H9 (cell line): Measurements from ENCODE around the gene ARHGAP29. TPM values are rescaled to one million over a fixed set of nuclear protein-coding genes. Genes with fewer than 3 reads are reported as not detected.

Experiments used
- DNase-seq: peaks from one replicate; pipeline ENCODE4 v3.0.0-alpha.2; 2017
- H2AFZ ChIP-seq: one replicate; pipeline ENCODE4 v1.6.1; 2013; ENCODE audit warnings: mild to moderate bottlenecking, low read length, control low read depth, moderate library complexity
- H2AK5ac ChIP-seq: 2 replicates; pipeline ENCODE4 v1.6.1; 2013; ENCODE audit warnings: low read length, control low read depth, mixed read lengths; ENCODE audit not compliant: insufficient read length
- H2BK120ac ChIP-seq: one replicate; pipeline ENCODE4 v1.6.1; 2013; ENCODE audit warnings: low read depth, mild to moderate bottlenecking, low read length, control low read depth, inconsistent platforms; ENCODE audit not compliant: poor library complexity, severe bottlenecking
- H2BK12ac ChIP-seq: 2 replicates; pipeline ENCODE4 v1.6.1; 2013; ENCODE audit warnings: low read length, control low read depth, mixed read lengths, low read depth; ENCODE audit not compliant: insufficient read length
- H2BK15ac ChIP-seq: 2 replicates; pipeline ENCODE4 v1.6.1; 2013; ENCODE audit warnings: low read depth, low read length, control low read depth
- H2BK20ac ChIP-seq: one replicate; pipeline ENCODE4 v1.6.1; 2013; ENCODE audit warnings: low read depth, mild to moderate bottlenecking, low read length, control low read depth, inconsistent platforms; ENCODE audit not compliant: poor library complexity, severe bottlenecking
- H2BK5ac ChIP-seq: 2 replicates; pipeline ENCODE4 v1.6.1; 2013; ENCODE audit warnings: low read length, control low read depth, mixed read lengths; ENCODE audit not compliant: insufficient read length
- H3K14ac ChIP-seq: 2 replicates; pipeline ENCODE4 v1.6.1; 2013; ENCODE audit warnings: low read length, control low read depth; ENCODE audit not compliant: insufficient read depth
- H3K18ac ChIP-seq: 2 replicates; pipeline ENCODE4 v1.6.1; 2013; ENCODE audit warnings: low read depth, mild to moderate bottlenecking, mixed read lengths, low read length, control low read depth; ENCODE audit not compliant: insufficient read length
- H3K23ac ChIP-seq: 2 replicates; pipeline ENCODE4 v1.6.1; 2013; ENCODE audit warnings: low read length, control low read depth, mixed read lengths, low read depth; ENCODE audit not compliant: insufficient read length
- H3K23me2 ChIP-seq: 2 replicates; pipeline ENCODE4 v1.6.1; 2013; ENCODE audit warnings: low read depth, mild to moderate bottlenecking, mixed read lengths, low read length, control low read depth; ENCODE audit not compliant: insufficient read length, poor library complexity, severe bottlenecking
- H3K27ac ChIP-seq: 2 replicates; pipeline ENCODE4 v1.5.1; 2013; ENCODE audit warnings: low read length, control low read depth, mixed read lengths, low read depth; ENCODE audit not compliant: insufficient read length
- H3K27me3 ChIP-seq: 2 replicates; pipeline ENCODE4 v1.6.1; 2013; ENCODE audit warnings: low read length, control low read depth, inconsistent platforms; ENCODE audit not compliant: insufficient read depth
- H3K4ac ChIP-seq: 2 replicates; pipeline ENCODE4 v1.6.1; 2013; ENCODE audit warnings: low read depth, mild to moderate bottlenecking, control low read depth, inconsistent platforms, low read length, moderate library complexity
- H3K4me1 ChIP-seq: 2 replicates; pipeline ENCODE4 v1.6.1; 2013; ENCODE audit warnings: low read length, control low read depth, inconsistent platforms; ENCODE audit not compliant: insufficient read depth
- H3K4me2 ChIP-seq: 2 replicates; pipeline ENCODE4 v1.6.1; 2013; ENCODE audit warnings: low read length, control low read depth, mixed read lengths; ENCODE audit not compliant: insufficient read length, insufficient read depth
- H3K56ac ChIP-seq: 2 replicates; pipeline ENCODE4 v1.6.1; 2013; ENCODE audit warnings: low read depth, mild to moderate bottlenecking, mixed read lengths, low read length, control low read depth; ENCODE audit not compliant: insufficient read length
- H3K79me1 ChIP-seq: 2 replicates; pipeline ENCODE4 v1.6.1; 2013; ENCODE audit warnings: low read depth, mild to moderate bottlenecking, moderate library complexity, low read length, control low read depth, inconsistent platforms; ENCODE audit not compliant: insufficient read depth, poor library complexity, severe bottlenecking
- H3K79me2 ChIP-seq: 2 replicates; pipeline ENCODE4 v1.6.1; 2013; ENCODE audit warnings: low read length, control low read depth, inconsistent platforms; ENCODE audit not compliant: insufficient read depth
- H3K9ac ChIP-seq: 2 replicates; pipeline ENCODE4 v1.6.1; 2013; ENCODE audit warnings: low read length, control low read depth, mixed read lengths; ENCODE audit not compliant: insufficient read length; ENCODE audit errors: extremely low read depth
- H3K9me3 ChIP-seq: one replicate; pipeline ENCODE4 v1.6.1; 2013; ENCODE audit warnings: low read depth, low read length, inconsistent platforms; ENCODE audit not compliant: control insufficient read depth
- H3T11ph ChIP-seq: one replicate; pipeline ENCODE4 v1.6.1; 2013; ENCODE audit warnings: mild to moderate bottlenecking, low read length, control low read depth, inconsistent platforms
- H4K20me1 ChIP-seq: one replicate; pipeline ENCODE4 v1.6.1; 2013; ENCODE audit not compliant: control insufficient read depth, insufficient read length, insufficient read depth
- H4K5ac ChIP-seq: 2 replicates; pipeline ENCODE4 v1.6.1; 2013; ENCODE audit warnings: low read depth, mild to moderate bottlenecking, mixed read lengths, low read length, control low read depth; ENCODE audit not compliant: insufficient read length
- H4K8ac ChIP-seq: replicated peaks from 2 replicates; pipeline ENCODE4 v1.6.1; 2013; ENCODE audit warnings: low read length, control low read depth, mixed read lengths, low read depth; ENCODE audit not compliant: insufficient read length
- H4K91ac ChIP-seq: 2 replicates; pipeline ENCODE4 v1.6.1; 2013; ENCODE audit warnings: low read depth, mild to moderate bottlenecking, moderate library complexity, mixed read lengths, low read length, control low read depth; ENCODE audit not compliant: insufficient read length
- H3K27ac Mint-ChIP-seq, 3 experiments: 2 replicates in 2 of 3; 3 replicates in 1 of 3; pipeline ENCODE4 v1.8.0; 2020 to 2021; ENCODE audit warnings: mixed read lengths in 3 of 3, mild to moderate bottlenecking in 1 of 3, moderate library complexity in 1 of 3
- H3K27me3 Mint-ChIP-seq: 2 replicates; pipeline ENCODE4 v1.8.0; 2021; ENCODE audit warnings: low read depth, mild to moderate bottlenecking, moderate library complexity, mixed read lengths
- H3K36me3 Mint-ChIP-seq, 3 experiments: 2 replicates in 2 of 3; 3 replicates in 1 of 3; pipeline ENCODE4 v1.8.0; 2020 to 2021; ENCODE audit warnings: low read depth in 3 of 3, mixed read lengths in 3 of 3; ENCODE audit not compliant: insufficient read depth in 1 of 3
- H3K4me1 Mint-ChIP-seq, 2 experiments: 2 replicates each; pipeline ENCODE4 v1.8.0; 2020; ENCODE audit warnings: mixed read lengths in 2 of 2
- H3K4me3 Mint-ChIP-seq, 2 experiments: 2 replicates in 1 of 2; 3 replicates in 1 of 2; pipeline ENCODE4 v1.8.0; 2020 to 2021; ENCODE audit warnings: mild to moderate bottlenecking in 2 of 2, mixed read lengths in 2 of 2, moderate library complexity in 1 of 2
- H3K9me3 Mint-ChIP-seq, 2 experiments: 2 replicates in 1 of 2; 3 replicates in 1 of 2; pipeline ENCODE4 v1.8.0; 2020; ENCODE audit warnings: mild to moderate bottlenecking in 2 of 2, mixed read lengths in 2 of 2, moderate library complexity in 1 of 2
- WGBS: extraction: QIAGEN DNeasy Blood & Tissue Kit; methylation state at CpG from one replicate; pipeline ENCODE4 v1.1.7; 2013; ENCODE audit warnings: missing lambda C conversion rate, low lambda C conversion rate, mixed read lengths; ENCODE audit not compliant: insufficient read length; ENCODE audit errors: extremely low coverage; 5-methylcytosine and 5-hydroxymethylcytosine counted together
- total RNA-seq: library from RNA; stranded (reverse); gene quantifications from 2 replicates; pipeline ENCODE4 v1.2.1, GENCODE V29; 2021
- TF ChIP-seq, protein P1 (sequence below): fragments of 200-600 bp; sonication (generic); conservative IDR thresholded peaks from 3 replicates; pipeline ENCODE4 v1.8.0; 2021; ENCODE audit warnings: antibody characterized with exemption, mild to moderate bottlenecking

Gene ARHGAP29
- total RNA-seq, 1 experiment from 2014 or later, result 1.3 TPM

DNA sequence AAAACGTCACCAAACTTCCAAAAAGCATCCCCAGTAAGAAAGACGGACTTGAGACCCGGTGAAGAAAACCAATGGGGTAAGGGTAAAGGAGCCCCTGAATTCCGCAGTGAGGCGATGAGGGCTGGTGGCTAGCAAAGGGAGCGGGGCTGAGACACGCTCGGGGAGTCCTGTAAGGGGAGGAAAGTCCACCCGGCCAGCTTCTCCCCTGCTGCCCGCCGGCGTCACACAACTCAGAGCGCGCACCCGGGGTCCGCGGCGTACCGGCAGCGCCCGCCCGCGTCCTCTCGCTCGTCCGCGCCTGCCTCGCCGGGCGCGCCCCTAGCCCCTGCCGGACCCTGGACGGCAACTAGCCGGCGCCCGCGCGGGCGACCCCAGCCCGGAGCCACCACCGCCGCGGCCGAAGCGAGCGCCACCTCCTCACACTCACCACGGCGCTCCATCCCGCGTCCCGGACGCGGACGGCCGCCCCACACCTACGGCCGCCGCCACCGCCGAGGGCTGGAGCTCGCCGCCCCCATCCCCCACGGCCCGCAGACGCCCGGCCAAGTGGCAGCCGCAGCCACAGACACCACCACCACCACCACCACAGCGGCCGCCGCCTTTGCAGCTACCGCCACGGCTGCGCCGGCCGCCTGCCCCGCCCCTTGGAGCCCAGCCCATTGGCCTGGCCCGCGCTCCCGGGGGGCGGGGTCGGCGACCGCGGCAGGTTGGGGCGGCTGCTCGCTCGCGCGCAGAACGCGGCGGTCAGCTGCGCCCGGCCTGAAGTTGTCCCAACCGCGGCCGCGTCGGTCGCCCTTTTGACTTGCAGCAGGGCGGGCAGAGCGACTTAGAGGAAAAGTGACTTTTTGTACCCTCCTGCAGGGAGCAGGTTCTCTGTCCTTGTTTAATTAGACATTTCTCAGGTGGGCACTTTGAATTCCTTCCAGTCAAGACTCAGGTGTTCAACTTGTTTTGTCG, 10.0 kb upstream of the ARHGAP29 start:
- Histone ChIP-seq H3K9me3 (no peaks in the 10 kb centered on the region), H3K27ac (no peak overlapping the region), H3K27me3 (peaks cover 44% of the 10 kb centered on the region), H2BK12ac (no peak overlapping the region), H3K79me2 (no peaks in the 10 kb centered on the region), H2BK15ac (no peak overlapping the region), H2BK120ac (no peak overlapping the region), H3K18ac (no peak overlapping the region), H3K14ac (peak overlapping the region; percentile 68), H2BK5ac (no peak overlapping the region), H4K20me1 (no peaks in the 10 kb centered on the region), H4K91ac (no peak overlapping the region), H3K23me2 (peaks cover 12% of the 10 kb centered on the region), H3K4me1 (no peaks in the 10 kb centered on the region), H4K8ac (no peak overlapping the region), H3K4me2 (peak overlapping the region; percentile 61), H4K5ac (no peak overlapping the region), H2BK20ac (no peak overlapping the region), H3T11ph (no peak overlapping the region), H3K23ac (no peak overlapping the region), H3K56ac (no peak overlapping the region), H2AFZ (no peak overlapping the region), H3K9ac (no peak overlapping the region), H3K4ac (no peak overlapping the region), H3K79me1 (no peaks in the 10 kb centered on the region), H2AK5ac (no peak overlapping the region)
- H3K27ac Mint-ChIP-seq, result no peak overlapping the region
- H3K9me3 Mint-ChIP-seq, result peaks cover 7 to 15% of the 10 kb centered on the region in 2 experiments
- TF ChIP-seq, protein P1, sequence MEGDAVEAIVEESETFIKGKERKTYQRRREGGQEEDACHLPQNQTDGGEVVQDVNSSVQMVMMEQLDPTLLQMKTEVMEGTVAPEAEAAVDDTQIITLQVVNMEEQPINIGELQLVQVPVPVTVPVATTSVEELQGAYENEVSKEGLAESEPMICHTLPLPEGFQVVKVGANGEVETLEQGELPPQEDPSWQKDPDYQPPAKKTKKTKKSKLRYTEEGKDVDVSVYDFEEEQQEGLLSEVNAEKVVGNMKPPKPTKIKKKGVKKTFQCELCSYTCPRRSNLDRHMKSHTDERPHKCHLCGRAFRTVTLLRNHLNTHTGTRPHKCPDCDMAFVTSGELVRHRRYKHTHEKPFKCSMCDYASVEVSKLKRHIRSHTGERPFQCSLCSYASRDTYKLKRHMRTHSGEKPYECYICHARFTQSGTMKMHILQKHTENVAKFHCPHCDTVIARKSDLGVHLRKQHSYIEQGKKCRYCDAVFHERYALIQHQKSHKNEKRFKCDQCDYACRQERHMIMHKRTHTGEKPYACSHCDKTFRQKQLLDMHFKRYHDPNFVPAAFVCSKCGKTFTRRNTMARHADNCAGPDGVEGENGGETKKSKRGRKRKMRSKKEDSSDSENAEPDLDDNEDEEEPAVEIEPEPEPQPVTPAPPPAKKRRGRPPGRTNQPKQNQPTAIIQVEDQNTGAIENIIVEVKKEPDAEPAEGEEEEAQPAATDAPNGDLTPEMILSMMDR, result no peak
- peaks cover 86% of the 10 kb centered on the region for H3K27me3 Mint-ChIP-seq
- peak overlapping the region; percentile 68 to 84 for H3K4me3 Mint-ChIP-seq
- peak; percentile 85 for DNase-seq
- H3K4me1 Mint-ChIP-seq, result peaks cover 11 to 12% of the 10 kb centered on the region in 2 experiments
- peaks cover 0 to 6% (median 0%) of the 10 kb centered on the region in 3 experiments; a peak in 3 of 7 replicates for H3K36me3 Mint-ChIP-seq
- no CpG with 5 or more reads among the region's 103 CpGs for WGBS
